ENCODE measurements around the gene GLB1L.
A peak's percentile ranks its signal among the peaks of the same experiment; 100 is the strongest.
"Not testable (repeated sequence)": the region's sequence is repeated elsewhere in the genome, so short reads cannot be mapped to it uniquely, and the experiment has no call there.

GLB1L gene

DNA sequence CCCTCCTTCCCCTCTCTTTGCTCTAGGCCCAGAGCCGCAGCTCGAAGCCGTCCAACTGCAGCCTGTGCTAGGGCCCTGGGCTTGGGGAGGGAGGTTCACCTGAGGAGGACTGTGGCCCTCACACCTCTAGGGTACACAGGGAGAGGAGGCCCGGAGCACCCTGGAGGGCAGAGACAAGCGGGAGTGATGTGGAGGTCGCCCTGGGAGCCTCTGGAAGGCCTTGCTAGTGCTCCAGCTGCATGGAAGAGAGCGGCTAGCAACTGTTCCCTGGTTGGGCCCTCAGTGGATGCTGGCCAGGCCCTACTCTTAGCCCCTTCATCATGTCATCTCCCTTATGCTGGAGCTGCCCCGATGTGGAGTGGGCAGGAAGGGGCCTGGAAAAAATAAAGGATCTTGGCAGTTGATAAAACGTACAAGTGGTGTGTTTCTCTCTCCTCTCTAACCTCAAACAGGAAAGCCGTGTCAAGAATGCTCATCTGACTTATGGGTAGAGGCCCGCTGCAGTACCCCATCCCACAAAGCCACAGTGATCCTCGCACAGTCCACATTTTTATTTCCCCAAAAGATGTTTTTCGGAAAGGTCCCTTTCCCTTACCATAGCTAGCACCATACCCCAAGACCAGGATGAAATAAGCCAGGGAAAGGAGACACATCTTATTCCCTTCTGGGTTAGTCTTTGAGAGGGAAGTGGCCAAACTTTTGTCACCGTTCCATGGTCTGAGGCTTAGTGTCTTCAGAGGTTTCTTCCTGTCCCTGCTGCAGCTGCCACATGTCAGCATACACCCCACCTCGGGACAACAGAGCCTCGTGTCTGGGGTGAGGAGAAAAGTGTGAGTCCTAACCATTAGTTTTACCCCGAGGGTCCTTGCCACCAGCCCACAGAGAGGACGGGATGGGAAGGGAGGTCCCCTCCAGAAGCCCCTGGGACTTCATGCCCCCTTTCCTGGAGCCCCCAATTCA, 35.7 kb downstream of the GLB1L start:
- DNase-seq (ENCODE audit: insufficient read length) = no peak
- FAIRE-seq = no peak
- TF ChIP-seq POLR2A (IDR thresholded peaks at IDR 0.05; ENCODE audit: low read depth, low read length) = no peak
- TF ChIP-seq TAF1 (IDR thresholded peaks at IDR 0.05; ENCODE audit: borderline replicate concordance, low read depth, low read length) = no peak
- no peak for TF ChIP-seq POLR2AphosphoS5 (IDR thresholded peaks at IDR 0.05; ENCODE audit: low read depth, low read length)

DNA sequence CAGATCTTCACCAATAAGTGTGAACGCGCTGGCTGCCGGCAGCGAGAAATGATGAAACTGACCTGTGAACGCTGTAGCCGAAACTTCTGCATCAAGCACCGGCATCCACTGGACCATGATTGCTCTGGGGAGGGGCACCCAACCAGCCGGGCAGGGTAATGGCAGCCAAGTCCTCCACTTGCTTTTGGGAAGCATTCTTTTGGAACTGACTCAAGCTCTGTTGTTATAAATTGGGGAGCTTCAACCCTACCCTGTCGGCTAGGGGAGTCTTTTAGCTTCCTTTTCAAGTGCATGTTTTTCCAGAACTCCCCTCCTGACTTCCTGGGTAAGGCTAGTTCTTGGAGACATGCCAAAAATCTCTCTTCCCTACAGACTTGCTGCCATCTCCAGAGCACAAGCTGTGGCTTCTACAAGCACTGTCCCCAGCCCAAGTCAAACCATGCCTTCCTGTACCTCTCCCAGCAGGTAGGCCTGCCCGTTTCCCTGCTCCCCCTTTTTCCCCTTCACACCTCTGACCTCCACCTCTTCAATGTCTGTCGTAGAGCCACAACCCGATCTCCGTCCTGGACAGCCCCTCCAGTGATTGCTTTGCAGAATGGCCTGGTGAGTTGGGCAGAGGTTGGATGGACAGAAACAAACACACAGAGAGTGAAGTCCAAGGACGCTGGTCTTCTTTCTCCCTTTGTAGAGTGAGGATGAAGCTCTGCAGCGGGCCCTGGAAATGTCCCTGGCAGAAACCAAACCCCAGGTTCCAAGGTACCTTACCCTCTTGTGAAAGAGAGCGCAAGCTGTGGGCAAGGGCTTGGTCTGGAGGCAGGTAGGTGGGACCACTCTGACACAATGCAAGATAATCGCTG, 37.1 kb downstream of the GLB1L start:
- DNase-seq (ENCODE audit: insufficient read length) (no peak), FAIRE-seq (no peak)
- TF ChIP-seq POLR2A (IDR thresholded peaks at IDR 0.05; ENCODE audit: low read depth, low read length) (no peak), POLR2AphosphoS5 (IDR thresholded peaks at IDR 0.05; ENCODE audit: low read depth, low read length) (no peak), TAF1 (IDR thresholded peaks at IDR 0.05; ENCODE audit: borderline replicate concordance, low read depth, low read length) (no peak)

DNA sequence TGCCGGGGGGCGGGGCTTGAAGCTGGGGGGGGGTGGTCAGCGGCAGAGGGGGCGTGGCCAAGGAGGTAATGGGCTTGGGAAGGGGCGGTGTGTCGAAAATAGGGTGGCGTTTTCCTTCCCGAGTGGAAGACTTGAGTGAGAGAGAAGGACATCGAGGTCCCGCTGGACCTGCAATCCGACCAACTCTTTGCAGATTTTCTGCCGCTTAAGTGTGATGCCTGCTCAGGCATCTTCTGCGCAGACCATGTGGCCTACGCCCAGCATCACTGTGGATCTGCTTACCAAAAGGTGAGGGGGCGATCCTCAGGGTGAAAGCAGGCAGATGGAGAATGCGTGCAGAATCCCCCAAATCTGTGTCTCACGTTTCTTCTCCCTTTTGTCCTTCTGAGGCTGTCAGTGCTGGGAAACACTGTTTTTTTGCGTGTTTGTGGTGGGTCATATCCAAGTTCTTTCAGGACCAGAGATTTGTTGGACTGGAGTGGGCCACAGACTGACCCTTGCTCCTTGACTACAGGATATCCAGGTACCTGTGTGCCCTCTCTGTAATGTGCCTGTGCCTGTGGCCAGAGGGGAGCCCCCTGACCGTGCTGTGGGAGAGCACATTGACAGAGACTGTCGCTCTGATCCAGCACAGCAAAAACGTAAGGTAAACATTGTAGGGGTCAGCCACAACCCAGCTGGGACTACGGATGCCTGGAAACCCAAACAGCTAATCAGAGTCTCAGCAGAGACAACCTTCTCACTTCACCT, 37.9 kb downstream of the GLB1L start:
- FAIRE-seq (peak; percentile 27), DNase-seq (ENCODE audit: insufficient read length) (no peak)
- TF ChIP-seq POLR2AphosphoS5 (IDR thresholded peaks at IDR 0.05; ENCODE audit: low read depth, low read length) (no peak), TAF1 (IDR thresholded peaks at IDR 0.05; ENCODE audit: borderline replicate concordance, low read depth, low read length) (no peak), POLR2A (IDR thresholded peaks at IDR 0.05; ENCODE audit: low read depth, low read length) (no peak)

DNA sequence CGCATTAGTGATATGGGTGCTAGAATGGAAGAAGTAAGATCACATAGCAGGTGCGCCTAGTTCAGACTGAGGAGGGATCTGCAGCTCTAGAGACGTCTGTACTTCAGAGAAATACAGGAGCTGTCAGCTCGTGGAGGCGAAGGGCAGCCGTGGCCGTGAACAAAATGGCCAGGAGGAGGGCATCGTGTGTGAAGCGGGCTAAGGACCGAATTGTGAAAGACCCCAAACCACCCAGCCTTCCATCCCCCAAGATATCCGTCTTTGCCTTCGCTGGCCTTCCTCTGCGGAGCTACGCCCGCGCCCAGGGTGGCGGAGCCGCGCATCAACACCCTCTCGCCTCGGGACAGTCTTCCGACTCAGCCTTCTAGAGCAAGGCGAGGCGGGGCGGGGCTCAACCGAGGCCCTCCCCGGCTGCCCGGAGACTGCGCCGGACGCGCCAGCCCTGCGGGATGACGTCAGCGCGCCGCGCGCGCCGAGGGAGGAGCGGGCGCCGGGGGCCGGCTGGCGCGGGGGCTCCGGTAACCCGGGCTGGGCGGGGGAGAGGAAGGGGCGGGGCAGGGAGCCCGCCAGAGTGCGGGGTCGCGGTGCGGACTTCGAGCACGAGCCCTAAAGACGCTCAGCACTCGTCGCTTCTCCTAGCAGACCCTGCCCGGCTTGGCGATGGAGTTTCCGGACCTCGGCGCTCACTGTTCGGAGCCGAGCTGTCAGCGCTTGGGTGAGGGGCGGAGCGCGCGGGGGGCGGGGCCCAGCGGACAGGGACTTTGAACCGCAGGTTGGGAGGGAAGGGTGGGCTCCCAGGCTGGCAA, 38.7 kb downstream of the GLB1L start, which contains the start of gene ZFAND2B:
Gene ZFAND2B, plus strand, starts transcription at position 455 of the 806 bp plus-strand sequence. Its CDS starts 206 bp downstream, at position 661.
- DNase-seq (ENCODE audit: insufficient read length) (peak; percentile 99), FAIRE-seq (peak; percentile 93)
- TF ChIP-seq TAF1 (IDR thresholded peaks at IDR 0.05; ENCODE audit: borderline replicate concordance, low read depth, low read length) (peak; percentile 87), POLR2AphosphoS5 (IDR thresholded peaks at IDR 0.05; ENCODE audit: low read depth, low read length) (peak; percentile 95), POLR2A (IDR thresholded peaks at IDR 0.05; ENCODE audit: low read depth, low read length) (peak; percentile 98)

DNA sequence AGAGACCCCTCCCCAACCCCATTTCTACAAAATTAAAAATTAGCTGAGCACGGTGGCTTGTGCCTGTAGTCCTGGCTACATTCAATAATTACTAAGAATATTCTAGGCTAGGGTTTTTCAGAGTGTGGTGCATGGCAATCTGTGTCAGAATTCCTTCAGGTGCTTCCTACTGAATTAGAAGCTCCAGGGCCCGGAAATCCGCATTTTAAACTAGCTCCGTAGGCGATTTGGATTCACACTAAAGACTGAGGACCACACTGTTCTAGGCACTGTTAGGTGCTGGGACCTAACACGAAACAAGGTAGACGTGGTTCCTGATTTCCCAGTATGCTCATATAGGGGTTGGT, 39.3 kb downstream of the GLB1L start:
- no peak for FAIRE-seq
- no peak for DNase-seq (ENCODE audit: insufficient read length)
- TF ChIP-seq POLR2A (IDR thresholded peaks at IDR 0.05; ENCODE audit: low read depth, low read length) (no peak), POLR2AphosphoS5 (IDR thresholded peaks at IDR 0.05; ENCODE audit: low read depth, low read length) (no peak), TAF1 (IDR thresholded peaks at IDR 0.05; ENCODE audit: borderline replicate concordance, low read depth, low read length) (no peak)

DNA sequence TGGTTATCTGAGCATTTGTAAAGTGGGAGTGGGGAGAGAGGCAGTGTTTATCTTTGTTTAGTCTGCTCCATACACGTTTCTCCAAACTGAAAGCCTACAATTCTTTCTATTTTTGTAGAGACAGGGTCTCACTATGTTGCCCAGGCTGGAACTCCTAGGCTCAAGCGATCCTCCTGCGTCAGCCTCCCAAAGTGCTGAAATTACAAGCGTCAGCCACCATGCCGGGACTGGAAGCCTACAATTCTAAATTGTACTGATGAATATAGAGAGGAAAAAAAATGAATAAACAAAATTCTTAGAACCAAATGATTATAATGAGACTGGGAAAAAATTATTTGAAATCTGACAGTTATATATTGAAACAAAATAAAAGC, 40.1 kb downstream of the GLB1L start:
- FAIRE-seq = no peak
- no peak for DNase-seq (ENCODE audit: insufficient read length)
- TF ChIP-seq POLR2A (IDR thresholded peaks at IDR 0.05; ENCODE audit: low read depth, low read length) (no peak), TAF1 (IDR thresholded peaks at IDR 0.05; ENCODE audit: borderline replicate concordance, low read depth, low read length) (no peak), POLR2AphosphoS5 (IDR thresholded peaks at IDR 0.05; ENCODE audit: low read depth, low read length) (no peak)

DNA sequence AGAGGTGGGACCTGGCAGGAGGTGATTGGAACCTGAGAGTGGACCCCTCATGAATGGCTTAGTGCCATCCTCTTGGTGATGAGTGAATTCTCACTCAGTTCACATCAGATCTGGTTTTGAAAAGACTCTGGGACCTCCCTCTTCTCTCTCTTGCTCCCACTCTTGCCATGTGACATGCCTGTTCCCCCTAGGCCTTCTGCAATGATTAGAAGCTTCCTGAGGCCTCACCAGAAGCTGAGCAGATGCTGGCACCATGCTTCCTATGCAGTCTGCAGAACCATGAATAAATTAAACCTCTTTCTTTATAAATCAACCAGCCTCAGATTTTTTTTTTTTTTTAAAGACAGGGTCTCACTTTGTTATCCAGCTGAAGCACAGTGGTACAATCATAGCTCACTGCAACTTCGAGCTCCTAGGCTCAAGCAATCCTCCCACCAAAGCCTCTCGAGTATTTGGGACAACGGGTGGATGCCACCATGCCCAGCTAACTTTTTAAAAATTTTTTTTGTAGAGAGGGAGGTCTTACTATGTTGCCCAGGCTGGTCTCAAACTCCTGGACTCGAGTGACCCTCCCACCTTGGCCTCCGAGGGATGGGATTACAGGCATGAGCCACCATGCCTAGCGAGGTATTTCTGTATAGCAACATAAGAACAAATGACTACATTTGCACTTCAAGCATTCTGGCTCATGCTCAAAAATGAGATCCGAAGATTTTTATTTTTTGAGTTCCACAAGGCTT, 40.6 kb downstream of the GLB1L start:
- no peak for FAIRE-seq
- DNase-seq (ENCODE audit: insufficient read length) = no peak
- TF ChIP-seq POLR2AphosphoS5 (IDR thresholded peaks at IDR 0.05; ENCODE audit: low read depth, low read length) = no peak
- TF ChIP-seq TAF1 (IDR thresholded peaks at IDR 0.05; ENCODE audit: borderline replicate concordance, low read depth, low read length) = no peak
- no peak for TF ChIP-seq POLR2A (IDR thresholded peaks at IDR 0.05; ENCODE audit: low read depth, low read length)

DNA sequence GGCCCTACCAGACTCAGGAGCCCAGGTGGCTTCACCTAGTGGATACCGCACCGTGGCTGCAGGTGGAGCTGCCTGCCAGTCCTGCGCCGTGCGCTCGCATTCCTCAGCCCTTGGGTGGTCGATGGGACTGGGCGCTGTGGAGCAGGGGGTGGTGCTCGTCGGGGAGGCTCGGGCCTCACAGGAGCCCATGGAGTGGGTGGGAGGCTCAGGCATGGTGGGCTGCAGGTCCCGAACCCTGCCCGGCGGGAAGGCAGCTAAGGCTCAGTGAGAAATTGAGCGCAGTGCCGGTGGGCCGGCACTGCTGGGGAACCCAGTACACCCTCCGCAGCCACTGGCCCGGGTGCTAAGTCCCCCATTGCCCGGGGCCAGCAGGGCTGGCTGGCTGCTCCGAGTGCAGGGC, 43.9 kb downstream of the GLB1L start:
- FAIRE-seq; DNase-seq (ENCODE audit: insufficient read length): not testable (repeated sequence)

DNA sequence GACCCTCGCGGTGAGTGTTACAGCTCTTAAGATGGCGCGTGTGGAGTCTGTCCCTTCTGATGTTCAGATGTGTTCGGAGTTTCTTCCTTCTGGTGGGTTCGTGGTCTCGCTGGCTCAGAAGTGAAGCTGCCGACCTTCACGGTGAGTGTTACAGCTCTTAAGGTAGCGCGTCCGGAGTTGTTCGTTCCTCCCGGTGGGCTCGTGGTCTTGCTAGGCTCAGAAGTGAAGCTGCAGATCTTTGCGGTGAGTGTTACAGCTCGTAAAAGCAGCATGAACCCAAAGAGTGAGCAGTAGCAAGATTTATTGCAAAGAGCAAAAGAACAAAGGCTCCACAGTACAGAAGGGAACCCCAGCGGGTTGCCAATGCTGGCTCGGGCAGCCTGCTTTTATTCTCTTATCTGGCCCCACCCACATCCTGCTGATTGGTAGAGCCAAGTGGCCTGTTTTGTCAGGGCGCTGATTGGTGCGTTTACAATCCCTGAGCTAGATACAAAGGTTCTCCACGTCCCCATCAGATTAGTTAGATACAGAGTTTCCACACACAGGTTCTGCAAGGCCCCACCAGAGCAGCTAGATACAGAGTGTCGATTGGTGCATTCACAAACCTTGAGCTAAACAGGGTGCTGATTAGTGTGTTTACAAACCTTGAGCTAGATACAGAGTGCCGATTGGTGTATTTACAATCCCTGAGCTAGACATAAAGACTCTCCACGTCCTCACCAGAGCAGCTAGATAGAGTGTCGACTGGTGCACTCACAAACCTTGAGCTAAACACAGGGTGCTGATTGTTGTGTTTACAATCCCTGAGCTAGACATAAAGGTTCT, 44.5 kb downstream of the GLB1L start:
- FAIRE-seq; DNase-seq (ENCODE audit: insufficient read length): not testable (repeated sequence)
